ENCODE results near the gene ASTN2. TPM values are rescaled to one million over a fixed set of nuclear protein-coding genes. Genes with fewer than 3 reads are reported as not detected.

ASTN2 gene
- total RNA-seq, 4 donors from 2014 or later: 4.0 to 7.0 (median 4.9) TPM

- no peak overlapping the region for H3K27ac ChIP-seq
- no peaks in the 10 kb centered on the region for H3K36me3 ChIP-seq
- no peaks in the 10 kb centered on the region for H3K4me1 ChIP-seq
- no peak overlapping the region for H3K4me3 ChIP-seq
- TF ChIP-seq POLR2A (IDR thresholded peaks at IDR 0.05) (no peak), POLR2AphosphoS5 (IDR thresholded peaks at IDR 0.05) (no peak), EP300 (IDR thresholded peaks at IDR 0.05) (no peak), CTCF (IDR thresholded peaks at IDR 0.05) (no peak)
- no peaks in the 10 kb centered on the region for H3K9me3 ChIP-seq
- H3K27me3 ChIP-seq: no peaks in the 10 kb centered on the region
- no peak for ATAC-seq
Observed at GRCh38 chr9:117008461-117008860, 406.4 kb downstream of the ASTN2 start.

- WGBS, 2 donors (ENCODE audit: low coverage in 1 of 2): 50 to 51% methylated on average over 2 of the region's 3 CpGs
- no peaks in the 10 kb centered on the region for H3K9me3 ChIP-seq
- H3K36me3 ChIP-seq: no peaks in the 10 kb centered on the region
- no peaks in the 10 kb centered on the region for H3K27me3 ChIP-seq
- no peak overlapping the region for H3K4me3 ChIP-seq
- TF ChIP-seq CTCF (IDR thresholded peaks at IDR 0.05) (no peak), POLR2AphosphoS5 (IDR thresholded peaks at IDR 0.05) (no peak), EP300 (IDR thresholded peaks at IDR 0.05) (no peak), POLR2A (IDR thresholded peaks at IDR 0.05) (no peak)
- no peaks in the 10 kb centered on the region for H3K4me1 ChIP-seq
- no peak for ATAC-seq
- no peak overlapping the region for H3K27ac ChIP-seq
Observed at GRCh38 chr9:117002686-117003085, 412.2 kb downstream of the ASTN2 start.

- no peak for ATAC-seq
- Histone ChIP-seq H3K4me3 (no peak overlapping the region), H3K27ac (no peak overlapping the region)
Observed at GRCh38 chr9:117000834-117001233, 414.0 kb downstream of the ASTN2 start.

GRCh38 chr9:117000196-117000723 is 414.6 kb downstream of the ASTN2 start:
- no peak for TF ChIP-seq EP300 (IDR thresholded peaks at IDR 0.05)
- TF ChIP-seq CTCF (IDR thresholded peaks at IDR 0.05): no peak
- TF ChIP-seq POLR2A (IDR thresholded peaks at IDR 0.05): no peak
- no peak for TF ChIP-seq POLR2AphosphoS5 (IDR thresholded peaks at IDR 0.05)
- 89% methylated on average over 2 of the region's 2 CpGs for WGBS, 2 donors (ENCODE audit: low coverage in 1 of 2)
- Histone ChIP-seq H3K9me3 (no peaks in the 10 kb centered on the region), H3K4me1 (no peaks in the 10 kb centered on the region), H3K4me3 (no peak overlapping the region), H3K36me3 (no peaks in the 10 kb centered on the region), H3K27me3 (no peaks in the 10 kb centered on the region), H3K27ac (no peak overlapping the region)
- no peak for ATAC-seq

More at GRCh38 chr9:117000834-117001233, 414.0 kb downstream of the ASTN2 start:
- H3K36me3 ChIP-seq: no peaks in the 10 kb centered on the region
- H3K9me3 ChIP-seq: no peaks in the 10 kb centered on the region
- H3K27me3 ChIP-seq: no peaks in the 10 kb centered on the region
- TF ChIP-seq POLR2A (IDR thresholded peaks at IDR 0.05) (no peak), CTCF (IDR thresholded peaks at IDR 0.05) (no peak), EP300 (IDR thresholded peaks at IDR 0.05) (no peak), POLR2AphosphoS5 (IDR thresholded peaks at IDR 0.05) (no peak)
- H3K4me1 ChIP-seq: no peaks in the 10 kb centered on the region

GRCh38 chr9:116998305-116998704 is 416.6 kb downstream of the ASTN2 start:
- no peaks in the 10 kb centered on the region for H3K27me3 ChIP-seq
- no peak for ATAC-seq
- no peaks in the 10 kb centered on the region for H3K9me3 ChIP-seq
- no peak overlapping the region for H3K4me3 ChIP-seq
- H3K4me1 ChIP-seq: no peaks in the 10 kb centered on the region
- TF ChIP-seq CTCF (IDR thresholded peaks at IDR 0.05) (no peak), POLR2A (IDR thresholded peaks at IDR 0.05) (no peak), EP300 (IDR thresholded peaks at IDR 0.05) (no peak), POLR2AphosphoS5 (IDR thresholded peaks at IDR 0.05) (no peak)
- no peaks in the 10 kb centered on the region for H3K36me3 ChIP-seq
- no peak overlapping the region for H3K27ac ChIP-seq
